ENCODE data around the gene RABGEF1.

GRCh38 chr7:66847879-66848790 is 107.6 kb downstream of the RABGEF1 start:
- TF ChIP-seq CTCF (conservative IDR thresholded peaks at IDR 0.05 in 1 of 2, IDR thresholded peaks at IDR 0.05 in 1 of 2; ENCODE audit: low read depth in 1 of 2, low read length in 2 of 2) (no peak), EZH2 (IDR thresholded peaks at IDR 0.05; ENCODE audit: low read length, missing control alignments) (no peak)
